GM19240 (cell line): ENCODE results near the gene SLC39A11.
"Not testable (repeated sequence)": the region's sequence is repeated elsewhere in the genome, so short reads cannot be mapped to it uniquely, and the experiment has no call there.

Source experiments
- DNase-seq: peaks from one replicate; pipeline ENCODE4 v3.0.0; 2011; ENCODE audit warnings: low spot score; ENCODE audit not compliant: insufficient read length

Gene SLC39A11

DNA sequence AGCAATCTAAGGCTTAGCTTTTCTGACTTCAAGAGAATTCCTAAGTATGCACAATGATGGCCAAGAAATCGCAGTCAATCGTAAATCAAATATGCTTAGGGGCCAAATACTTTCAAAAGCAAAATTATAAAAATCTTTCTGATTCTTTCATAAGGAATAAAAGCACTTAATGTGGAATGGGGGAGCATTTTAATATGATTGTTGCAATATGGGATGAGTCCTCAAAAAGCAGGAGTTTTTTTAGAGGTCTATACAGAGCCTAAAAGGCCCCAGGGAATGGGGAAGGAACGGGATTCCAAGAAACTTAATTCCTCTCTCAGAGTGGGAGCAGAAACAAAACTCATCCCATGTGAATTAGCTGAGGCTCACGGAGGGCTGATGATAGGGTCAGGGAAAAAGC is 14.7 kb upstream of the SLC39A11 start:
- DNase-seq = no peak

DNA sequence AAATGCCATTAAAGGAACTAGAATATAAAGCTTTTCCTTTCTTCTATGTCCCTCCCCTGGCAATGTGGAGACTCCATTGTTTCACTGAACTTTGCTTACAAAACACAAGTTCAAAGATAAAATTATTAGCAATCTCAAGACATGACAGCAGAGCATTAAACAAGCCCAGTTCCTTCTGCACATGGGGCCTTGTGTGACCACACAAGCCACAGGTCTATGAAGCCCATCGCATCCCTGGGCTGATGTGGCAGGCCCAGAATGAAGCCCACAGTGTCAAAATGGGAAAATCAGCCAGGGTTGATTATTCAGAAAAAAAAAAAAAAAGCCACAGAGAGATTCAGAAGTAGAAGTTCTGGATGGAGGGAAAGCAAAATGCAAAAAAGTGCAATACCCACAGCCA is 12.9 kb upstream of the SLC39A11 start:
- DNase-seq = no peak

DNA sequence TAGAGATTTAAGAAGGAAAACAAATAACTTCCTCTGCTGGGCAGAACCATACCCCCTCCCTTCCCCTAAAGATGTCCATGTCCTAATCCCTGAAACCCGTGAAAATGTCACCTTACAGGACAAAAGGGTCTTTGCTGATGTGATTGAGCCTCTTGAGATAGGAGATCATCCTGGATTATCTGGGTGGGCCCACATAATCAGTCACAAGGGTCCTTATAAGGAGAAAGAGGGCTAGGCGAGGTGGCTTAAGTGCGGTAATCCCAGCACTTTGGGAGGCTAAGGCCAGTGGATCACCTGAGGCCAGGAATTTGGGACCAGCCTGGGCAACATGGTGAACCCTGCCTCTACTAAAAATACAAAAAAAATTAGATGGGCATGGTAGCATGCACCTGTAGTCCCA is 12.0 kb upstream of the SLC39A11 start:
- DNase-seq = no peak

DNA sequence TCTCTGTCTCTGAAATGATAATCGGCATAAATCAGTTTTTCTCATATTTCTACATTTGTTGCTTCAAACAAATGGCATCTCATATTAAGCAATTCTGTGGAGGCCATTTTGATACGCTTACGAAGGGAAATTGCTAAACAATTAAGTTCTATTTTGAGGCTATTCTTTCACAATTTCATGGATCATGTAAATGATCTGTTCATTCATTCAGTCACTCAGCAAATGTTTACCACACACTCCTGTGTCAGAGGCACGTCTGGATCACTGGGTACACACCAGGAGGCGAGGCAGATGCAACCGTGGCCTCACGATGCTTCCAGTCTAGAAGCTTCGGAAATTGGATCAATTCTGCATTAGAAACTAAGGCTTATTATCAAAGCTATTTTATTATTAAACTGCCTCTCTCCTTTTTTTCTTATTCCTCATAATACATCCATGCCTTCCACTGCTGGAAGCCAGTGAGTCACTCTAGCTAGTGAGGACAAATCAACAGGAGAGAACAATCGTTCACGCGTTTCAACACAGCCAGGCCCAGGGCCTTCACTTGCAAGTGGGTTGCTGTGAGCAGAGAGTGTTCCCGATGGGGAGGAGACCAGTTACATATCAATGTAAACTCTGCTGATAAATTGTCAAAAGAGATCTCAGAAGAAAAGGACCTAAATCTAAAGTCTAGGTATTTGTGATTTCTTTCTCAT is 11.3 kb upstream of the SLC39A11 start:
- DNase-seq = no peak

DNA sequence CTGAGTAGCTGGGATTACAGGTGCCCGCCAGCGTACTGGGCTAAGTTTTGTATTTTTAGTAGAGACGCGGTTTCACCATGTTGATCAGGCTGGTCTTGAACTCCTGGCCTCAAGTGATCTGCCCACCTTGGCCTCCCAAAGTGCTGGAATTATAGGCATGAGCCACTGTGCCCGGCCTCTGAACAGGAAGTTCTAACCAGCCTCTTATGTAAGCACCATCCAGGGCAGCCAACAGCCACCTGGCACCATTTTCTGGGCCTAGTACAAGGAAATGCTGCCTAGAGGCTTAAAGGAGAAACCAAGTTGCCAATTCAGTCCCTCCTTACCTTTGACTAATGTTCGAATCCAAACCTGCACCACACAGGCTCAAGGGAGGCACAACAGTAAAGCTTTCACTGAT is 8.5 kb upstream of the SLC39A11 start:
- no peak for DNase-seq

DNA sequence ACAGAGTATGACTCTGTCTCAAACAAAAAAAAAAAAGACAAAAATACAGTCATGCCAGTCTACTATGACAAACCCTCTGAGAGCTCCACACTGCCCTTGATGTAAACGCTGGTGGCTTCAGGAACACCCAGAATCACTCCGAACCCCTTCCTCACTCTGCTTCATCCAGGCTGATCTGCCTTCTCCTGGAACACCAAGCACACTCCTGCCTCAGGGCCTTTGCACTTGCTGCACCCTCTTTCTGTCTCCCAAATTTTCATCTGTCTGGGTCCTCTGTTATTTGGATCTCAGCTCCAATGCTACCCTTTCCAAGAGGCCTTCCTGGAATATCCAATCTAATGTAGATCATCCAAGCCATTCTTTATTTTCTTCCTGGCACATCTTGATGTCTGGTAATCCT is 7.9 kb upstream of the SLC39A11 start:
- no peak for DNase-seq

DNA sequence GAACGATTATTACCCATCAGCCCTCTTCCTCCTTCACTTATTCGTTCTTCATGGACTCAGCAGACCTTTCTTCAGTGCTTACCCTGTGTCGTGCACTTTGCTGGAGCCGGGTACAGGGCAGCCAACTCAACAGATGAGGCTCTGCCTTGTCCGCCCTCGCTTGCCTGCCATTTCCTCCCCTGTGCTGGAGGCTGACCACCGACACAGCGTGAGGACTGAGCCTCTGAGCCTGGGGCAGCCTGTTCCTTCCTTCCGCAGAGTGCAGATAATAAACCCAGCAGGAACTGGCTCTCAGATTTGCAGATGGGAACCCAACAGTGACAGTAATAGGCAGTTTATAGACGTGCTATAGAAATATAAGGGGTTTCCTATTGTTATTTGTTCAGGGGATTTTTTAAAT is 7.0 kb upstream of the SLC39A11 start:
- no peak for DNase-seq

DNA sequence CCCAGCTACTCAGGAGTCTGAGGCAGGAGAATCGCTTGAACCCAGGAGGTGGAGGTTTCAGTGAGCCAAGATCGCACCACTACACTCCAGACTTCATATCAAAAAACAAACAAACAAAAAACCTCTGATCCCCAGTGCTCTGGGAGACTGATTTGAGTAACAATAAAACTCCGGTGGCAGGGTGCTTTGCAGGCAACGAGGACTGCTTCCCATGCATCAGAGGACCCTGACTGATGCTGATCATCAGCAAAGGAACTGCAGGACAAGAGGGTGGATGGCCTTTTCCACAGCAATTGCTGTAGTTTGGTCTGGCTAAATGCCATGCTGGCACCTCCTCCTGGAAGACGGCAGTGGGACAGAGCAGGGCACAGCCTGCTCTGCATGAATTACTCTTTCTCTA is 6.4 kb upstream of the SLC39A11 start:
- no peak for DNase-seq

DNA sequence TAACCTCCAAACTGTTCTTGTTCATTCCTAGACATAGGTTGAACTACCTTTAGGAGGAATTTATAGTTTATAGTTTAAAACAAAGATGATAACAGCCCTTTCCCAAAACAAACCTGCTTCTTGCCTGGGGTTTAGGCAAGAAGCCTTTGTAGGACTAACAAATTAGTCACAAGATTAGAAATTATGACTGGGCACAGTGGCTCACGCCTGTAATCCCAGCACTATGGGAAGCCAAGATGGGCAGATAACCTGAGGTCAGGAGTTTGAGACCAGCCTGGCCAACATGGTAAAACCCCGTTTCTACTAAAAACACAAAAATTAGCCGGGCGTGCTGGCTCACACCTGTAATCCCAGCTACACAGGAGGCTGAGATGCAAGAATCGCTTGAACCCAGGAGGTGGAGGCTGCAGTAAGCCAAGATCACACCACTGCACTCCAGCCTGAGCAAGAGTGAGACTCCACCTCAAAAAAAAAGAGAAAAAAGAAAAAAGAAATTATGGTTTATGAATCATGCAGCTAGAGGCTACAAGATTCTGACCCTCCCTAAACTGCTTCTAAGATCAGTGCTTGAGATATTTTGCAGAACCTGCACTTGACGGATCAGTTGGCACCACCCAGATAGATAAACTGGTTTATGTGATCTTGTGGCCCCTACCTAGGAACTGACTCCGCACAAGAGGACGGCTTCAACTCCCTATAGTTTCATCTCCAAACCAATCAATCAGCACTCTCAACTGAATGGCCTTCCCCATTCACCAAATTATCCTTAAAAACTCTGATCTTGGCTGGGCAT is 5.7 kb upstream of the SLC39A11 start:
- DNase-seq = not testable (repeated sequence)

DNA sequence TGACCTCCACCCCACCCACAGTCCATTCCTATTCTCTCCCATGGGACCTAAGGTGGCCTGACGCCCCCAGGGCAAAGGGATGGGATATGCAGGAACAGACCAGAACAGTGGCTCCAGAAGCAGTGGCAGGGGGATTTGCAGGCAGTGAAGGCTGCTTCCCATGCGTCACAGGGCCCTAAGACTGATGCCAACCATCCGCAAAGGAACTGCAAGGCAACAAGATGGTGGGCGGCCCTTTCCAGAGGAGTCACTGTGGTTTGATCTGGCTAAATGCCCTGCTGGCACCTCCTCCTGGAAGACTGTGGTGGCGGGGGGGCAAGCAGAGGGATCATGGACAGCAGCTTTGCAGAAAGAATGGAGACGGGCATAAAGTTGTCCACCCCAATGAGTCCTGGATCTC is 4.4 kb upstream of the SLC39A11 start:
- DNase-seq = no peak

DNA sequence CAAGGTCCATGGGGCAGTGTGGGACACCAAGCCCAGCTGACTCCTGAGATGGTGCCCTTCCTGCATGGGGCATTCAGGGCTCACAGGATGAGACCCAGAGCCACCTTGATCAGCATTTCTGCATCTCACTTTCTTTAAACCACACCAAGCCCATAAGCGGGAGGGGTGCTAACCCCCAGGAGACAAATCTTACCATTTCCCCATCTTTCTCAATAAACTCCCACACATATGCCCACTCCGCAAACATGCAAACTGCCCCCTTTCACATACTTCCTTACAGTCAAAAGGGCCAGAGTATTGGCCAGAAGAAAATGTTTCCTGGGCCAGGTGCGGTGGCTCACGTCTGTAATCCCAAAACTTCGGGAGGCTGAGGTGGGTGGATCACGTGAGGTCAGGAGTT is 3.7 kb upstream of the SLC39A11 start:
- no peak for DNase-seq

DNA sequence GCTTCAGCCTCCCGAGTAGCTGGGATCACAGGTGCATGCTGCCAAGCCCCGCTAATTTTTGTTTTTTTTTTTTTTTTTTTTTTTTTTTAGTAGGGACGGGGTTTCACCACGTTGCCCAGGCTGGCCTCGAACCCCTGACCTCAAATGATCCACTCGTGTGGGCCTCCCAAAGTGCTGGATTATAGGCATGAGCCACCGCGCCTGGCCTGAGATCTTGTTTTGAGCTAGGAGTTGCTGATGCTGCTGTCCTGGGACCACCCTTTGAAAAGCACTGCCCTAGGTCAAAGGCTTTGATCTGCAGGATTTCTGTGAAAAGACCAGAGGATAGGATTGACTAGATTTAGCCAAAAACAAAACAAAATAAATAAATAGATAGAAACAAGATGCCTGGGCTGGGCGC is 798 bp upstream of the SLC39A11 start:
- no peak for DNase-seq

DNA sequence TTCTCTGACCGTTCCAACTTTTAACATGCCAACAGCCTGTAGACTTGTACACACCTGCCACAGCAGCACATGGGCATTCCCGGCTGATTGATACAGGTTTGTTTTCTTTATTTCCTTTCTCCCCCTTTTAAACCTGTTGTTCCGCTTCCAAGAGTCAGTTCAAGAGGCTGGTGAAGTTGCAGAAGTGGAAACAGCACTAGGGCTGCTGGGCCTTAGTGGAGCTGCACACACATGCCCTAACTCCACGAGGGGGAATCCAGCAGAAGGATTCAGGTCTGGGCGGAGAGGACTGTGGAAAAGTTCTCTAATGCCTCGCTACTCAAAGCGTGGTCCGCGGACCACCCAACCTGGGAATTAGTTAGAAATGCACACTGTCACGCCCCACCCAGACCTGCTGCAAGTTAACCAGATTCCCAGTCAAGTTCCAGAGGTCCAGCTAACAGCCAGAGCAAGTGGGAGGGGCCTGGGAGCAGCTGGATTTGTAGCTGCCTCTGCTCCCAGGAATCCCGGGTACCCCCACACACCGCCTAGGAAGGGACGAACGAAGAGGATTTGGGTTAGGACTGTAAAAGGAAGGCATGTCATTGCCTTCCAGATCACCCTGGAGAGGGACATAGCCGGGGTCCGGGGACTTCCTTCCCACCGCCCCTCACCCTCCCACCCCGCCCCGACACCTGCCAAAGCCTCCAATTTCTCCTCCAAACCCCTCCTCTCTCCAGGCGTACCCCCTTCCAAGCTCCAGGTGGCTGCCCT is 542 bp downstream of the SLC39A11 start:
- DNase-seq = no peak

DNA sequence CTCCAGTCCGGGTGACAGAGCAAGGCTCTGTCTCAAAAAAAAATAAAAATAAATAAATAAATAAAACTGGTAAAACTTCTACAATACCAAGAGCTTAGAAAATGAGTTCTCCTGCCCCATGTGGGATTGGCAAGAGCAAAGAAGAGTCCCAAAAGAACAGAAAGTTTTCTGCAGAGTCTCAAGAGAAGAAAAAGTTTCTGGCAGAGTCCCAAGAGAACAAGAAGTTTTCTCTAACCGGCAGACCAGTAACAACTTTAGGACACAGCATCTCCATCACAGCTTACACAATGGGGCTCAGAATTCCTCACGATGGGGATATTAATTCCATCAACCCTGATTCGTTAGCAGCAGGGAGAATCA is 1.1 kb downstream of the SLC39A11 start:
- no peak for DNase-seq

DNA sequence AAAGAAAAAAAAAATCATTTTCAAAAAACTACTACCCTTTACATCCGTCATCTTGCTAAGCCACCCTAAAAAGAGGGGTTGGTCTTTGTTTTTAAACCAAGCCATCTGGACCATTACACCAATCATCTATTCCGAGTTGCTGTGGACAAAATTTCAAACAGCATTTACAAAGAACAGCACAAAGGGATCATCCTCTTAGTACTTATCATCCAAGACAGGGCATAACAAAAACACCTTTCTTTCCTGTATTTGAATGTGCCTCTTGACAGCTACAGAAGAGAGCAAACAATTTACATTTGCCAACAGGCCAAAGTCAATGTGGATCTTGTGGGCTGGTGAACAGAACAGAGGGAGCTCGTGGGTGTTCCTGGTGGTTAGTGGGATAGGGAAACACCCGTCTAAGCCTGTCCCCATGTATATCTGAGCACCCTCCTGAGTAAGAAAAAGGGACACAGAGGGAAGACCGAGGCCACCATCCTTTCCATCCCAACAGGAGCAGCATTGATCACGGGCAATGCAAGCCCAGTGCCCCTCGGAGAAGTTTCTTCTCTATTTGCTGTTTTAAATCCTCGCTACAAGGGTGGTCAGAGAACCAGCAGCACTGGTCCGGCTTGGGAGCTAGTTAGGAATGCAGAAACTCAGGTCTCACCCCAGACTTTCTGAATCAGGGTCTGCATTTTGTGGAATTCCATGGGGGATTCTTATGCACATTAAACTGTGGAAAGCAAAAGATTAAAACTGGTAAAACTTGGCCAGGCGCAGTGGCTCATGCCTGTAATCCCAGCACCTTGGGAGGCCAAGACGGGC is 1.9 kb downstream of the SLC39A11 start:
- no peak for DNase-seq

DNA sequence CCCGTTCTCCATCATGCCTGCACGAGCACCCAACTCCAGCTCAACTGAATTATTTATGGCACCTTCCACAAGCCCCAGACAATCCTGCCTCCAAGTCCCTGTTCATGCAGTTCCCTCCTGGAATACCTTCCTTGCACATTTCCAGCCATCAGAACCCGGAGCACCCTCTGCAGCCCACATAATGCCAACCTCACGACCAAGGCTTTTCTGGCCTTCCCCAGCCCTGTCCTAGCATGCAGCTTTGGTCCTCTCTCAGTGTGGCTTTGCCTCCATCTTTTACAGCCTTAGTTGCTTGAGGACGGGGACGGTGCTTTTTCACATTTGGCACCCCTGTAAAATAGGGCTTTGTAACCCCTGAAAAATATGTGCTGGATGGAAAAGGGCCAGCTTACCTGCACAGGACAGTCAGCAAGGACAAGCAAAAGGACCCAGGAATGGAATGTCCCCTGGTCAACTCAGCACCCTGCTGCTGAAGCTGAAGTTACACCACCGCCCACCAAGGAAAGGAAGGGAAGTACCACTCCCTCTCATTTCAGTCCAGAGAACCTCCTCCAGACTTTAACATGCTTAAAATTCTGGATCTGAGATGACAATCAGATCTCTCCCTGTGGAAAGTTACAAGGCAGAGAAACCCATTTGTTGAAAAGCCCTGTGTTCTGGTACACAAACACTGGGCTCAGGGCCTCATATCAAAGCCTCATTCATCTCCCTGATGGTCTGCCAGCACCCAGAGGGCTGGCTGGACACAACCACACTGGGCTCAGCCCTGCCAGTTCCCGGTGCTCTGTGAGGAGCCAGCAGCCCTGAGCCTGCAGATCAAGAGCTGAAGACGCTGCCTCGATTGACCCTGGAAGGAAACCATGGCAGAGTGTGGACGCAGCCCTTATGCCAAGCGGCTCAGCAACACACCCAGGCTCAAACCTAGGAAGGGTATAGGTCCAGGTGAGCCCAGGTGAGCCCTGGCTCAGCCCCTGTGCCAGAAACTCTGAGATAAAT is 2.9 kb downstream of the SLC39A11 start:
- no peak for DNase-seq

DNA sequence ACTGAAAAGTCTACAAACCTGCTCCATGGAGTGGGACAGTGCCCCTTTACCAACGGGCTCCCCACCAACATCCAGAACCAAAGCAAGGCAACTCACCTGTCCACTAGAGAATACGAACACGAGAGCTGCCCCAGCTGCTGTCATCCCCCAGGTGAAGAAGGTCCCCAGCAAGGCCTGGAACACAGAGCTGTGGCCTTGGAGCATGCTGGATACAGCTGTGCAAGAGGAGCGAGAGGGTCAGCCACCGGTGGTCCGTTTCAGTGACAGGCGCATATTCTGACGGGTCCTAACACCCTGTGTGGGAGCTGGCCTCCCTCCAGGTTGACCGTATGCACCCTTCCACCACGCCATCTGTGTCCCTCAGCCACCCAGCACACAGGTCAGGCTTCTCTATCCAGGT is 3.9 kb downstream of the SLC39A11 start:
- no peak for DNase-seq

DNA sequence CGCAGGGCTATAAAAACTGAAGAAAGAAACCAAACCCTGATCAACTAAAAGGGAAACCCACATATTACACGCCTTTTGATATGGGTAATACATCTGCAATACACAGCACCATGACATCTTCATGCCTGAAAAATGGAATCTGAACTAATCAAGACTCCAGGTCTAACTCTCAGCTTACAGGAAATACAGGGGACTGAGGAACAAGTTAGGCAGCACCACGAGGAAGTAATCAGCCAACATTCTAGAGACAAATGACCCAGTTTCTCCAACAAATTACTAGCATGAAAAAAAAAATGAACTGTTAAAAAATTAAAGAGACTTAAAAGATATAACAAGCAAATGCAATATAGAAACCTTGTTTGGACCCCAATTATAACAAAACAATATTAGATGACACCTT is 9.1 kb downstream of the SLC39A11 start:
- DNase-seq = no peak

DNA sequence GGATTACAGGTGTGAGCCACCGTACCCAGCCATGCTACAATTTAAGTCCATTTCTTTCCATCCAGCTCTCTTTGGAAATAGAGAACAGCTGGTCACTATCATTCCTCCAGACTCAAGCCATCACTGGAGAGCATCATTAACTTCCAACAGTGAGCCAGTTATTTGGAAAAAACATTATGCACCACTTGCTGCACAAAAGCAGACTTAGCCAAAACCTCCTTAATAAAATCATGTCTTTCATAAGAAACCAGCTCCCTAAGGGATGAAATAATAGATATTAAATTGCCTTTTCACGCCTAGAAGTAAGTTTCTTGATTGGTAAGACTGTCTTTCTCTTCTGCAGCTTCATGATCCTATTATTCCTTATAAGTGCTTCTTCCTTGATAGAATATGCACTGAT is 17.9 kb downstream of the SLC39A11 start:
- DNase-seq = no peak

DNA sequence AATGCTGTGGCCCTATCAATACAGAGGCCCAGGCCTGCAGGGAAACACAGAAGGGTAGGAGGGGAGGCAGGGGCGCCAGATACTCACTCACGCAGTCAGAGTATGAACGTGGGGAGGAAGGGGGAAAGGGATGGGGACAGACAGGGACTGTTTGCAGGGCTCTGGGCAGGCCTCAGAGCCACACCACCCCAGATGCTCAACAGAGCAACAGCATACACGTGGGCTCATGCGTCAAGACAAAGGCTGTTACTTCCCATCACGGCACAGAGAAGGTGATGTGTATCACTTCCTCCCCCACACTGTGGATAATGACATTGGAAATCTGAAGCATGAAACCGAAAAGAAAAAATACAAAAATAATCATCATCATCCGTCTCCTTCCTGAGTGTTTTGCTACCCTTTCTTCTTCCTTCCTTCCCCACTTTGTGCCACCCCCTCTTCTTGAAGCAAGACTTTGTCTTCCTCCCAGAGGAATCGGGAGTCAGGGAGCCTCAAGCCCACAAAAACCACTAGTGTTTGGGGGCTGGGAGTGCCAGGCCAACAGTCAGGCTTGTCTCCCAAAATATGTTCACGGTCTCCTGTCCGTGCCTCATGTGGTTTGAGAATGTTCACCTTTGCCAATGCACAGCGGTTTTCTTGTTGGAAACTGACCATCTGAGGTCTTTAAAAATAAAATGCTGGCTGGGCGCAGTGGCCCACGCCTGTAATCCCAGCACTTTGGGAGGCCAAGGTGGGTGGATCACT is 20.1 kb downstream of the SLC39A11 start:
- no peak for DNase-seq
